SH-SY5Y (cell line): ENCODE results near the gene PLB1.

Experiments used
- GATA2 ChIP-seq: IDR thresholded peaks from 2 replicates; pipeline ENCODE4 v1.6.1; 2011; ENCODE audit warnings: mild to moderate bottlenecking, low read depth, low read length
- GATA3 ChIP-seq: IDR thresholded peaks from 2 replicates; pipeline ENCODE4 v1.6.1; 2011; ENCODE audit warnings: low read depth, mild to moderate bottlenecking, low read length, moderate library complexity

The PLB1 gene

GRCh38 chr2:28527196-28527595 is 31.3 kb downstream of the PLB1 start:
- no peak for TF ChIP-seq GATA2

GRCh38 chr2:28528206-28528605 is 32.3 kb downstream of the PLB1 start:
- no peak for TF ChIP-seq GATA3
- TF ChIP-seq GATA2, result no peak

GRCh38 chr2:28530782-28531181 is 34.9 kb downstream of the PLB1 start:
- TF ChIP-seq GATA3, result no peak
- TF ChIP-seq GATA2, result no peak

- no peak for TF ChIP-seq GATA3
- no peak for TF ChIP-seq GATA2
These were observed 36.5 kb downstream of the PLB1 start for GRCh38 chr2:28532399-28532798.

- TF ChIP-seq GATA2 (no peak), GATA3 (no peak)
These were observed 37.3 kb downstream of the PLB1 start for GRCh38 chr2:28533044-28533680.

- TF ChIP-seq GATA2 (no peak), GATA3 (no peak)
These were observed 39.0 kb downstream of the PLB1 start for GRCh38 chr2:28534817-28535216.

GRCh38 chr2:28538134-28538533 is 42.3 kb downstream of the PLB1 start:
- TF ChIP-seq GATA2 (no peak), GATA3 (no peak)

GRCh38 chr2:28538652-28539051 is 42.8 kb downstream of the PLB1 start:
- TF ChIP-seq GATA2, result no peak
- no peak for TF ChIP-seq GATA3

GRCh38 chr2:28539118-28539541 is 43.3 kb downstream of the PLB1 start:
- TF ChIP-seq GATA3, result no peak
- no peak for TF ChIP-seq GATA2

- TF ChIP-seq GATA2 (no peak), GATA3 (no peak)
These were observed 47.6 kb downstream of the PLB1 start for GRCh38 chr2:28543316-28544035.

GRCh38 chr2:28544036-28544346 is 48.1 kb downstream of the PLB1 start:
- TF ChIP-seq GATA2, result no peak
- TF ChIP-seq GATA3, result no peak

GRCh38 chr2:28544405-28544921 is 48.6 kb downstream of the PLB1 start:
- TF ChIP-seq GATA3, result no peak; the same call in 1 of the 2 replicates
- peak; percentile 96 for TF ChIP-seq GATA2

- TF ChIP-seq GATA2 (no peak), GATA3 (no peak)
These were observed 49.2 kb downstream of the PLB1 start for GRCh38 chr2:28544922-28545589.

GRCh38 chr2:28545590-28546200 is 49.8 kb downstream of the PLB1 start:
- TF ChIP-seq GATA3 (no peak), GATA2 (no peak)
